Measurements from ENCODE around the gene CXCR4. TPM values are rescaled to one million over a fixed set of nuclear protein-coding genes. Genes with fewer than 3 reads are reported as not detected.

Gene CXCR4
- total and polyA plus RNA-seq, 2 experiments from 2014 or later: 2.1 TPM

- Histone ChIP-seq H3K9me2 (ENCODE audit: insufficient read depth) (no peaks in the 10 kb centered on the region), H3K27me3 (ENCODE audit: insufficient read depth) (peaks cover 8% of the 10 kb centered on the region), H4K20me1 (replicated peaks; ENCODE audit: insufficient read depth) (no peaks in the 10 kb centered on the region), H3F3A (replicated peaks; ENCODE audit: low read depth) (no peaks in the 10 kb centered on the region), H3K36me3 (ENCODE audit: insufficient read depth) (no peaks in the 10 kb centered on the region), H3K4me2 (peak overlapping the region; percentile 49), H3K79me2 (replicated peaks; ENCODE audit: insufficient read depth) (no peaks in the 10 kb centered on the region), H3K4me1 (ENCODE audit: insufficient read depth) (peaks cover 42% of the 10 kb centered on the region), H2AFZ (peak overlapping the region; percentile 97), H3K27ac (ENCODE audit: low read depth) (no peak overlapping the region), H3K4me3 (no peak overlapping the region; the same call in 1 of the 2 replicates)
- Mint-ChIP-seq H3K4me3 (no peak overlapping the region; the same call in 2 of the 3 replicates), H3K36me3 (ENCODE audit: low read depth) (no peaks in the 10 kb centered on the region), H3K27me3 (ENCODE audit: insufficient read depth, low read depth, poor library complexity) (peaks cover 6% of the 10 kb centered on the region), H3K9me3 (no peaks in the 10 kb centered on the region), H3K4me1 (peaks cover 26% of the 10 kb centered on the region), H3K27ac (no peak overlapping the region)
- TF ChIP-seq STAT1 (IDR thresholded peaks at IDR 0.05; ENCODE audit: unreplicated experiment): no peak
- TF ChIP-seq, protein P1, sequence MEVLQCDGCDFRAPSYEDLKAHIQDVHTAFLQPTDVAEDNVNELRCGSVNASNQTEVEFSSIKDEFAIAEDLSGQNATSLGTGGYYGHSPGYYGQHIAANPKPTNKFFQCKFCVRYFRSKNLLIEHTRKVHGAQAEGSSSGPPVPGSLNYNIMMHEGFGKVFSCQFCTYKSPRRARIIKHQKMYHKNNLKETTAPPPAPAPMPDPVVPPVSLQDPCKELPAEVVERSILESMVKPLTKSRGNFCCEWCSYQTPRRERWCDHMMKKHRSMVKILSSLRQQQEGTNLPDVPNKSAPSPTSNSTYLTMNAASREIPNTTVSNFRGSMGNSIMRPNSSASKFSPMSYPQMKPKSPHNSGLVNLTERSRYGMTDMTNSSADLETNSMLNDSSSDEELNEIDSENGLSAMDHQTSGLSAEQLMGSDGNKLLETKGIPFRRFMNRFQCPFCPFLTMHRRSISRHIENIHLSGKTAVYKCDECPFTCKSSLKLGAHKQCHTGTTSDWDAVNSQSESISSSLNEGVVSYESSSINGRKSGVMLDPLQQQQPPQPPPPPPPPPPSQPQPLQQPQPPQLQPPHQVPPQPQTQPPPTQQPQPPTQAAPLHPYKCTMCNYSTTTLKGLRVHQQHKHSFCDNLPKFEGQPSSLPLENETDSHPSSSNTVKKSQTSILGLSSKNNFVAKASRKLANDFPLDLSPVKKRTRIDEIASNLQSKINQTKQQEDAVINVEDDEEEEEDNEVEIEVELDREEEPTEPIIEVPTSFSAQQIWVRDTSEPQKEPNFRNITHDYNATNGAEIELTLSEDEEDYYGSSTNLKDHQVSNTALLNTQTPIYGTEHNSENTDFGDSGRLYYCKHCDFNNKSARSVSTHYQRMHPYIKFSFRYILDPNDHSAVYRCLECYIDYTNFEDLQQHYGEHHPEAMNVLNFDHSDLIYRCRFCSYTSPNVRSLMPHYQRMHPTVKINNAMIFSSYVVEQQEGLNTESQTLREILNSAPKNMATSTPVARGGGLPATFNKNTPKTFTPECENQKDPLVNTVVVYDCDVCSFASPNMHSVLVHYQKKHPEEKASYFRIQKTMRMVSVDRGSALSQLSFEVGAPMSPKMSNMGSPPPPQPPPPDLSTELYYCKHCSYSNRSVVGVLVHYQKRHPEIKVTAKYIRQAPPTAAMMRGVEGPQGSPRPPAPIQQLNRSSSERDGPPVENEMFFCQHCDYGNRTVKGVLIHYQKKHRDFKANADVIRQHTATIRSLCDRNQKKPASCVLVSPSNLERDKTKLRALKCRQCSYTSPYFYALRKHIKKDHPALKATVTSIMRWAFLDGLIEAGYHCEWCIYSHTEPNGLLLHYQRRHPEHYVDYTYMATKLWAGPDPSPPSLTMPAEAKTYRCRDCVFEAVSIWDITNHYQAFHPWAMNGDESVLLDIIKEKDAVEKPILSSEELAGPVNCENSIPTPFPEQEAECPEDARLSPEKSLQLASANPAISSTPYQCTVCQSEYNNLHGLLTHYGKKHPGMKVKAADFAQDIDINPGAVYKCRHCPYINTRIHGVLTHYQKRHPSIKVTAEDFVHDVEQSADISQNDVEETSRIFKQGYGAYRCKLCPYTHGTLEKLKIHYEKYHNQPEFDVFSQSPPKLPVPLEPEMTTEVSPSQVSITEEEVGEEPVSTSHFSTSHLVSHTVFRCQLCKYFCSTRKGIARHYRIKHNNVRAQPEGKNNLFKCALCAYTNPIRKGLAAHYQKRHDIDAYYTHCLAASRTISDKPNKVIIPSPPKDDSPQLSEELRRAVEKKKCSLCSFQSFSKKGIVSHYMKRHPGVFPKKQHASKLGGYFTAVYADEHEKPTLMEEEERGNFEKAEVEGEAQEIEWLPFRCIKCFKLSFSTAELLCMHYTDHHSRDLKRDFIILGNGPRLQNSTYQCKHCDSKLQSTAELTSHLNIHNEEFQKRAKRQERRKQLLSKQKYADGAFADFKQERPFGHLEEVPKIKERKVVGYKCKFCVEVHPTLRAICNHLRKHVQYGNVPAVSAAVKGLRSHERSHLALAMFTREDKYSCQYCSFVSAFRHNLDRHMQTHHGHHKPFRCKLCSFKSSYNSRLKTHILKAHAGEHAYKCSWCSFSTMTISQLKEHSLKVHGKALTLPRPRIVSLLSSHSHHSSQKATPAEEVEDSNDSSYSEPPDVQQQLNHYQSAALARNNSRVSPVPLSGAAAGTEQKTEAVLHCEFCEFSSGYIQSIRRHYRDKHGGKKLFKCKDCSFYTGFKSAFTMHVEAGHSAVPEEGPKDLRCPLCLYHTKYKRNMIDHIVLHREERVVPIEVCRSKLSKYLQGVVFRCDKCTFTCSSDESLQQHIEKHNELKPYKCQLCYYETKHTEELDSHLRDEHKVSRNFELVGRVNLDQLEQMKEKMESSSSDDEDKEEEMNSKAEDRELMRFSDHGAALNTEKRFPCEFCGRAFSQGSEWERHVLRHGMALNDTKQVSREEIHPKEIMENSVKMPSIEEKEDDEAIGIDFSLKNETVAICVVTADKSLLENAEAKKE (CRISPR knock-in tag; IDR thresholded peaks at IDR 0.05): no peak
- TF ChIP-seq JUNB (IDR thresholded peaks at IDR 0.05; ENCODE audit: unreplicated experiment): no peak
- TF ChIP-seq EZH2 (IDR thresholded peaks at IDR 0.05; ENCODE audit: low read depth, unreplicated experiment): no peak
- no peak for TF ChIP-seq ZNF114 (CRISPR knock-in tag; IDR thresholded peaks at IDR 0.05)
- no peak for TF ChIP-seq NANOG (IDR thresholded peaks at IDR 0.05; ENCODE audit: borderline replicate concordance)
- no peak for TF ChIP-seq ZNF331 (CRISPR knock-in tag; IDR thresholded peaks at IDR 0.05; ENCODE audit: low read depth)
- TF ChIP-seq, protein P2, sequence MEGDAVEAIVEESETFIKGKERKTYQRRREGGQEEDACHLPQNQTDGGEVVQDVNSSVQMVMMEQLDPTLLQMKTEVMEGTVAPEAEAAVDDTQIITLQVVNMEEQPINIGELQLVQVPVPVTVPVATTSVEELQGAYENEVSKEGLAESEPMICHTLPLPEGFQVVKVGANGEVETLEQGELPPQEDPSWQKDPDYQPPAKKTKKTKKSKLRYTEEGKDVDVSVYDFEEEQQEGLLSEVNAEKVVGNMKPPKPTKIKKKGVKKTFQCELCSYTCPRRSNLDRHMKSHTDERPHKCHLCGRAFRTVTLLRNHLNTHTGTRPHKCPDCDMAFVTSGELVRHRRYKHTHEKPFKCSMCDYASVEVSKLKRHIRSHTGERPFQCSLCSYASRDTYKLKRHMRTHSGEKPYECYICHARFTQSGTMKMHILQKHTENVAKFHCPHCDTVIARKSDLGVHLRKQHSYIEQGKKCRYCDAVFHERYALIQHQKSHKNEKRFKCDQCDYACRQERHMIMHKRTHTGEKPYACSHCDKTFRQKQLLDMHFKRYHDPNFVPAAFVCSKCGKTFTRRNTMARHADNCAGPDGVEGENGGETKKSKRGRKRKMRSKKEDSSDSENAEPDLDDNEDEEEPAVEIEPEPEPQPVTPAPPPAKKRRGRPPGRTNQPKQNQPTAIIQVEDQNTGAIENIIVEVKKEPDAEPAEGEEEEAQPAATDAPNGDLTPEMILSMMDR (conservative IDR thresholded peaks at IDR 0.05; ENCODE audit: low read depth in 2 of 2): no peak
- no peak for TF ChIP-seq CREB1 (CRISPR knock-in tag; IDR thresholded peaks at IDR 0.05; ENCODE audit: low read depth)
- TF ChIP-seq REST (IDR thresholded peaks at IDR 0.05; ENCODE audit: unreplicated experiment): no peak
- TF ChIP-seq EZH2phosphoT487 (IDR thresholded peaks at IDR 0.05; ENCODE audit: unreplicated experiment): no peak
- no peak for TF ChIP-seq POLR2AphosphoS5 (IDR thresholded peaks at IDR 0.05; ENCODE audit: low read depth)
- TF ChIP-seq, protein P3, sequence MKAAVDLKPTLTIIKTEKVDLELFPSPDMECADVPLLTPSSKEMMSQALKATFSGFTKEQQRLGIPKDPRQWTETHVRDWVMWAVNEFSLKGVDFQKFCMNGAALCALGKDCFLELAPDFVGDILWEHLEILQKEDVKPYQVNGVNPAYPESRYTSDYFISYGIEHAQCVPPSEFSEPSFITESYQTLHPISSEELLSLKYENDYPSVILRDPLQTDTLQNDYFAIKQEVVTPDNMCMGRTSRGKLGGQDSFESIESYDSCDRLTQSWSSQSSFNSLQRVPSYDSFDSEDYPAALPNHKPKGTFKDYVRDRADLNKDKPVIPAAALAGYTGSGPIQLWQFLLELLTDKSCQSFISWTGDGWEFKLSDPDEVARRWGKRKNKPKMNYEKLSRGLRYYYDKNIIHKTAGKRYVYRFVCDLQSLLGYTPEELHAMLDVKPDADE (IDR thresholded peaks at IDR 0.05): no peak
- ATAC-seq (peak; percentile 42), DNase-seq (ENCODE audit: low spot score) (no peak)
Observed at GRCh38 chr2:136126021-136126420, 8.1 kb upstream of the CXCR4 start.
